DND-41 (cell line): ENCODE results near the gene GAL.

ENCODE experiments used
- CTCF ChIP-seq: IDR thresholded peaks from 2 replicates; pipeline ENCODE4 v1.5.1; 2012; ENCODE audit warnings: borderline replicate concordance, low read length, moderate library complexity, mild to moderate bottlenecking; ENCODE audit not compliant: poor library complexity, severe bottlenecking; ENCODE audit errors: extremely low read depth
- EZH2 ChIP-seq: IDR thresholded peaks from 3 replicates; pipeline ENCODE4 v1.6.1; 2012; ENCODE audit warnings: borderline replicate concordance, low read depth, mild to moderate bottlenecking, moderate library complexity, low read length, inconsistent platforms; ENCODE audit not compliant: severe bottlenecking

GRCh38 chr11:68693484-68693882 is 9.1 kb downstream of the GAL start:
- no peak for TF ChIP-seq CTCF
- no peak for TF ChIP-seq EZH2
